ENCODE data around the gene ADAM30. TPM values are rescaled to one million over a fixed set of nuclear protein-coding genes. Genes with fewer than 3 reads are reported as not detected.

ADAM30 gene
- total RNA-seq, 4 donors from 2014 or later: not detected

GRCh38 chr1:119885903-119886783, 10.2 kb downstream of the ADAM30 start:
- Histone ChIP-seq H3K9me3 (no peaks in the 10 kb centered on the region), H3K36me3 (no peaks in the 10 kb centered on the region), H3K27me3 (no peaks in the 10 kb centered on the region), H3K4me3 (no peak overlapping the region), H3K27ac (no peak overlapping the region), H3K4me1 (peaks cover 6% of the 10 kb centered on the region)
- no peak for DNase-seq (ENCODE audit: low spot score in 2 of 2)
- WGBS: 56% methylated on average over 11 of the region's 11 CpGs
- TF ChIP-seq CTCF (IDR thresholded peaks at IDR 0.05) (peak in 1 of 2 donors; percentile 67), POLR2AphosphoS5 (IDR thresholded peaks at IDR 0.05) (no peak)

GRCh38 chr1:119884711-119885110, 11.6 kb downstream of the ADAM30 start:
- no peaks in the 10 kb centered on the region for H3K36me3 ChIP-seq
- no peak overlapping the region for H3K27ac ChIP-seq
- no peaks in the 10 kb centered on the region for H3K27me3 ChIP-seq
- H3K4me3 ChIP-seq: no peak overlapping the region
- H3K4me1 ChIP-seq: peaks cover 6% of the 10 kb centered on the region
- WGBS: 21% methylated on average over 2 of the region's 2 CpGs
- no peak for DNase-seq (ENCODE audit: low spot score in 2 of 2)
- H3K9me3 ChIP-seq: no peaks in the 10 kb centered on the region
- TF ChIP-seq CTCF (IDR thresholded peaks at IDR 0.05) (no peak), EP300 (IDR thresholded peaks at IDR 0.05) (no peak), POLR2AphosphoS5 (IDR thresholded peaks at IDR 0.05) (no peak), POLR2A (IDR thresholded peaks at IDR 0.05) (no peak)

GRCh38 chr1:119883826-119884225, 12.5 kb downstream of the ADAM30 start:
- H3K9me3 ChIP-seq: no peaks in the 10 kb centered on the region
- TF ChIP-seq EP300 (IDR thresholded peaks at IDR 0.05) (no peak), POLR2AphosphoS5 (IDR thresholded peaks at IDR 0.05) (no peak), CTCF (IDR thresholded peaks at IDR 0.05) (no peak), POLR2A (IDR thresholded peaks at IDR 0.05) (no peak)
- no peak for DNase-seq (ENCODE audit: low spot score in 2 of 2)
- peaks cover 6% of the 10 kb centered on the region for H3K4me1 ChIP-seq
- H3K4me3 ChIP-seq: no peak overlapping the region
- H3K27me3 ChIP-seq: no peaks in the 10 kb centered on the region
- WGBS: 90% methylated on average over 3 of the region's 3 CpGs
- no peak overlapping the region for H3K27ac ChIP-seq
- H3K36me3 ChIP-seq: no peaks in the 10 kb centered on the region

- no peak overlapping the region for H3K4me3 ChIP-seq
- no peak overlapping the region for H3K27ac ChIP-seq
- H3K4me1 ChIP-seq: peaks cover 6% of the 10 kb centered on the region
- TF ChIP-seq EP300 (IDR thresholded peaks at IDR 0.05) (no peak), POLR2A (IDR thresholded peaks at IDR 0.05) (no peak), POLR2AphosphoS5 (IDR thresholded peaks at IDR 0.05) (no peak), CTCF (IDR thresholded peaks at IDR 0.05) (no peak)
- no peak for DNase-seq (ENCODE audit: low spot score in 2 of 2)
- no peaks in the 10 kb centered on the region for H3K36me3 ChIP-seq
- no peaks in the 10 kb centered on the region for H3K9me3 ChIP-seq
- 35% methylated on average over 5 of the region's 5 CpGs for WGBS
- no peaks in the 10 kb centered on the region for H3K27me3 ChIP-seq
Observed at GRCh38 chr1:119882132-119883049, 13.9 kb downstream of the ADAM30 start.

Measured in suprapubic skin (tissue), 4 donors.